CD4-positive, alpha-beta T cell (primary cell): ENCODE measurements around the gene SEC24D. TPM values are rescaled to one million over a fixed set of nuclear protein-coding genes. Genes with fewer than 3 reads are reported as not detected.

Experiments
- ATAC-seq: fragments of 200-7000 bp; cut with Tn5 transposase; one replicate; pipeline ENCODE4 v1.10.0; 2022; ENCODE audit warnings: mild to moderate bottlenecking; ENCODE audit not compliant: poor library complexity
- CTCF ChIA-PET: fragments of 350-600 bp; sonication (Branson Sonifier 250); formaldehyde crosslinking; loops from one replicate; lab custom pipeline; 2021; ENCODE audit warnings: antibody characterized with exemption, inconsistent platforms; lab: Charles Lee
- POLR2A ChIA-PET: fragments of 350-600 bp; sonication (Branson Sonifier 250); formaldehyde crosslinking; loops from one replicate; lab custom pipeline; 2021; ENCODE audit warnings: antibody characterized with exemption, inconsistent platforms; lab: Charles Lee
- DNase-seq, 14 experiments: peaks; one replicate each; pipeline ENCODE4 v3.0.0-alpha.2; 2013 to 2020; ENCODE audit warnings: mixed read lengths in 2 of 14
- H3K27ac ChIP-seq, 2 donors: one replicate each; pipeline versions ENCODE4 v1.5.1 to v1.7.0; 2013; ENCODE audit warnings: low read length in 2 of 2, low read depth in 1 of 2, mild to moderate bottlenecking in 1 of 2
- H3K27me3 ChIP-seq, 2 experiments: 1 replicate in 1 of 2; 2 replicates in 1 of 2; pipeline versions ENCODE4 v1.6.1 to v1.7.0; 2013; ENCODE audit warnings: low read length in 2 of 2, control low read depth in 1 of 2, mild to moderate bottlenecking in 1 of 2, moderate library complexity in 1 of 2; ENCODE audit not compliant: insufficient read depth in 2 of 2, control insufficient read depth in 1 of 2
- H3K36me3 ChIP-seq: one replicate; pipeline ENCODE4 v1.6.1; 2013; ENCODE audit warnings: low read length, control low read depth; ENCODE audit not compliant: insufficient read depth
- H3K4me1 ChIP-seq: one replicate; pipeline ENCODE4 v1.6.1; 2013; ENCODE audit warnings: low read length, control low read depth; ENCODE audit not compliant: insufficient read depth
- H3K4me3 ChIP-seq: one replicate; pipeline ENCODE4 v1.5.1; 2013; ENCODE audit warnings: mild to moderate bottlenecking, low read length, moderate library complexity
- H3K9me3 ChIP-seq, 2 experiments: 1 replicate in 1 of 2; 2 replicates in 1 of 2; pipeline versions ENCODE4 v1.6.1 to v1.7.0; 2013; ENCODE audit warnings: low read length in 2 of 2, mild to moderate bottlenecking in 2 of 2, control low read depth in 1 of 2, moderate library complexity in 1 of 2; ENCODE audit not compliant: control insufficient read depth in 1 of 2, insufficient read depth in 1 of 2
- H3K27ac Mint-ChIP-seq: one replicate; pipeline ENCODE4 v1.8.0; 2020; ENCODE audit warnings: mixed read lengths
- H3K27me3 Mint-ChIP-seq: one replicate; pipeline ENCODE4 v1.8.0; 2021; ENCODE audit warnings: mixed read lengths
- H3K36me3 Mint-ChIP-seq: one replicate; pipeline ENCODE4 v1.8.0; 2021; ENCODE audit warnings: low read depth, mixed read lengths
- H3K4me1 Mint-ChIP-seq: one replicate; pipeline ENCODE4 v1.8.0; 2021; ENCODE audit warnings: low read depth, mixed read lengths
- H3K4me3 Mint-ChIP-seq: one replicate; pipeline ENCODE4 v1.8.0; 2020; ENCODE audit warnings: mild to moderate bottlenecking, mixed read lengths
- H3K9me3 Mint-ChIP-seq: one replicate; pipeline ENCODE4 v1.8.0; 2020; ENCODE audit warnings: mixed read lengths
- CTCF ChIP-seq: fragments of 200-600 bp; IDR thresholded peaks from one replicate; pipeline ENCODE4 v1.8.0; 2022; ENCODE audit warnings: antibody characterized with exemption, mild to moderate bottlenecking
- intact Hi-C, 2 experiments: fragments of 100-400 bp; cut with DNase I in 1 of 2; cut with micrococcal nuclease in 1 of 2; formaldehyde crosslinking; loops; one replicate each; pipeline versions ENCODE4 v1.15.1 to v1.9.0; 2023 to 2025; cut with DNase I, micrococcal nuclease
- total RNA-seq, 174 experiments: library from RNA in 2 of 174; stranded (reverse) in 2 of 174; gene quantifications; one replicate each; pipeline ENCODE4 v1.2.3 and lab custom pipeline; 2021 to 2026

The SEC24D gene
- total RNA-seq, 2 experiments from 2014 or later: 13.9 to 14.8 TPM

GRCh38 chr4:118833192-118833820 lies 2.6 kb downstream of the SEC24D start:
- H3K36me3 ChIP-seq: peaks cover 23% of the 10 kb centered on the region
- peaks cover 27% of the 10 kb centered on the region for H3K4me1 Mint-ChIP-seq
- ChIA-PET CTCF (no interaction called here), POLR2A (interaction anchor here (2.6 kb wide), 1 partner anchor 14 kb away, joined by 8 read pairs; no protein-coding TSS in a partner anchor)
- H3K9me3 Mint-ChIP-seq: no peaks in the 10 kb centered on the region
- ATAC-seq: no peak
- H3K27ac ChIP-seq: no peak overlapping the region
- H3K4me3 ChIP-seq: no peak overlapping the region
- intact Hi-C loops: loop anchor here in 1 of 2 experiments (10.0 kb wide), 2 partner anchors 249 to 381 kb away; partner anchors contain the start of gene USP53
- no peaks in the 10 kb centered on the region for H3K9me3 ChIP-seq
- H3K4me1 ChIP-seq: peaks cover 18% of the 10 kb centered on the region
- DNase-seq: no peak
- H3K4me3 Mint-ChIP-seq: peak overlapping the region; percentile 61
- no peak for TF ChIP-seq CTCF
- H3K27me3 Mint-ChIP-seq: no peaks in the 10 kb centered on the region
- no peak overlapping the region for H3K27ac Mint-ChIP-seq
- peaks cover 41% of the 10 kb centered on the region for H3K36me3 Mint-ChIP-seq
- H3K27me3 ChIP-seq: no peaks in the 10 kb centered on the region

- H3K36me3 Mint-ChIP-seq: peaks cover 53% of the 10 kb centered on the region
- Histone ChIP-seq H3K36me3 (peaks cover 26% of the 10 kb centered on the region), H3K27ac (no peak overlapping the region), H3K27me3 (no peaks in the 10 kb centered on the region), H3K9me3 (no peaks in the 10 kb centered on the region), H3K4me1 (peaks cover 6% of the 10 kb centered on the region), H3K4me3 (no peak overlapping the region)
- ATAC-seq: no peak
- ChIA-PET CTCF (interaction anchor here (1.2 kb wide), 1 partner anchor 25 kb away, joined by 4 read pairs; no protein-coding TSS in a partner anchor), POLR2A (no interaction called here)
- H3K27ac Mint-ChIP-seq: no peak overlapping the region
- DNase-seq: no peak
- H3K4me1 Mint-ChIP-seq: peaks cover 33% of the 10 kb centered on the region
- no peaks in the 10 kb centered on the region for H3K27me3 Mint-ChIP-seq
- intact Hi-C loops: no loop called here
- H3K4me3 Mint-ChIP-seq: no peak overlapping the region
- H3K9me3 Mint-ChIP-seq: no peaks in the 10 kb centered on the region
- no peak for TF ChIP-seq CTCF
Observed at GRCh38 chr4:118829107-118829506, 6.8 kb downstream of the SEC24D start.

- H3K27ac ChIP-seq: no peak overlapping the region
- ATAC-seq: no peak
- H3K9me3 Mint-ChIP-seq: no peaks in the 10 kb centered on the region
- no peak overlapping the region for H3K4me3 ChIP-seq
- H3K4me1 ChIP-seq: no peaks in the 10 kb centered on the region
- no peak for TF ChIP-seq CTCF
- no peak overlapping the region for H3K4me3 Mint-ChIP-seq
- H3K9me3 ChIP-seq: no peaks in the 10 kb centered on the region
- DNase-seq: no peak
- POLR2A ChIA-PET: no interaction called here
- peaks cover 28% of the 10 kb centered on the region for H3K4me1 Mint-ChIP-seq
- intact Hi-C loops: no loop called here
- CTCF ChIA-PET: interaction anchor here (0.5 kb wide), 1 partner anchor 63 kb away, joined by 3 read pairs; no protein-coding TSS in a partner anchor
- H3K36me3 Mint-ChIP-seq: peaks cover 63% of the 10 kb centered on the region
- H3K36me3 ChIP-seq: peaks cover 20% of the 10 kb centered on the region
- no peak overlapping the region for H3K27ac Mint-ChIP-seq
- no peaks in the 10 kb centered on the region for H3K27me3 ChIP-seq
- no peaks in the 10 kb centered on the region for H3K27me3 Mint-ChIP-seq
Observed at GRCh38 chr4:118826723-118827444, 9.0 kb downstream of the SEC24D start.
